ENCODE measurements around the gene BCL7B.
"Not testable (repeated sequence)": the region's sequence is repeated elsewhere in the genome, so short reads cannot be mapped to it uniquely, and the experiment has no call there.

BCL7B gene

GRCh38 chr7:73533742-73534141, 23.7 kb downstream of the BCL7B start:
- H3K9ac ChIP-seq (ENCODE audit: low read length) = no peak overlapping the region
- H3K36me3 ChIP-seq (replicated peaks; ENCODE audit: low read depth, low read length) = peaks cover 21% of the 10 kb centered on the region
- H2AFZ ChIP-seq (ENCODE audit: low read depth, low read length) = no peak overlapping the region
- no peaks in the 10 kb centered on the region for H4K20me1 ChIP-seq (ENCODE audit: insufficient read depth, low read length)
- no peak overlapping the region for H3K27ac ChIP-seq (ENCODE audit: low read length)
- no peaks in the 10 kb centered on the region for H3K79me2 ChIP-seq (ENCODE audit: low read length)
- H3K4me2 ChIP-seq (ENCODE audit: low read length) = no peak overlapping the region
- H3K4me1 ChIP-seq (ENCODE audit: low read length) = no peaks in the 10 kb centered on the region
- TF ChIP-seq CTCF (IDR thresholded peaks at IDR 0.05; ENCODE audit: low read depth, low read length) = no peak
- no peak for TF ChIP-seq EZH2phosphoT487 (IDR thresholded peaks at IDR 0.05; ENCODE audit: low read depth)
- no peaks in the 10 kb centered on the region for H3K27me3 ChIP-seq (ENCODE audit: low read depth, low read length)
- no peak overlapping the region for H3K4me3 ChIP-seq (ENCODE audit: low read length)
- H3K9me3 ChIP-seq (ENCODE audit: insufficient read depth, low read length) = no peaks in the 10 kb centered on the region

- TF ChIP-seq EZH2phosphoT487 (IDR thresholded peaks at IDR 0.05; ENCODE audit: low read depth) (no peak), CTCF (IDR thresholded peaks at IDR 0.05; ENCODE audit: low read depth, low read length) (no peak)
- no peak overlapping the region for H2AFZ ChIP-seq (ENCODE audit: low read depth, low read length)
- peaks cover 1% of the 10 kb centered on the region; the same call in 1 of the 2 replicates for H3K4me1 ChIP-seq (ENCODE audit: low read length)
- H3K36me3 ChIP-seq (replicated peaks; ENCODE audit: low read depth, low read length) = peaks cover 13% of the 10 kb centered on the region
- no peaks in the 10 kb centered on the region for H3K79me2 ChIP-seq (ENCODE audit: low read length)
- H3K9ac ChIP-seq (ENCODE audit: low read length) = no peak overlapping the region
- H3K4me3 ChIP-seq (ENCODE audit: low read length) = no peak overlapping the region
- no peaks in the 10 kb centered on the region for H3K9me3 ChIP-seq (ENCODE audit: insufficient read depth, low read length)
- H3K27me3 ChIP-seq (ENCODE audit: low read depth, low read length) = no peaks in the 10 kb centered on the region
- no peaks in the 10 kb centered on the region for H4K20me1 ChIP-seq (ENCODE audit: insufficient read depth, low read length)
- no peak overlapping the region for H3K4me2 ChIP-seq (ENCODE audit: low read length)
- no peak overlapping the region for H3K27ac ChIP-seq (ENCODE audit: low read length)
These were observed 25.3 kb downstream of the BCL7B start for GRCh38 chr7:73532224-73532623.

GRCh38 chr7:73530800-73531199, 26.7 kb downstream of the BCL7B start:
- Histone ChIP-seq H3K9me3 (ENCODE audit: insufficient read depth, low read length) (no peaks in the 10 kb centered on the region), H3K4me2 (ENCODE audit: low read length) (no peak overlapping the region), H4K20me1 (ENCODE audit: insufficient read depth, low read length) (no peaks in the 10 kb centered on the region), H3K27me3 (ENCODE audit: low read depth, low read length) (no peaks in the 10 kb centered on the region), H3K36me3 (replicated peaks; ENCODE audit: low read depth, low read length) (peaks cover 5% of the 10 kb centered on the region), H2AFZ (ENCODE audit: low read depth, low read length) (no peak overlapping the region), H3K4me3 (ENCODE audit: low read length) (no peak overlapping the region), H3K4me1 (ENCODE audit: low read length) (peaks cover 7% of the 10 kb centered on the region), H3K9ac (ENCODE audit: low read length) (no peak overlapping the region), H3K79me2 (ENCODE audit: low read length) (no peaks in the 10 kb centered on the region), H3K27ac (ENCODE audit: low read length) (no peak overlapping the region)
- TF ChIP-seq EZH2phosphoT487 (IDR thresholded peaks at IDR 0.05; ENCODE audit: low read depth) (no peak), CTCF (IDR thresholded peaks at IDR 0.05; ENCODE audit: low read depth, low read length) (no peak)

- no peak overlapping the region for H3K9ac ChIP-seq (ENCODE audit: low read length)
- peak overlapping the region; percentile 15; the same call in 1 of the 2 replicates for H3K27ac ChIP-seq (ENCODE audit: low read length)
- no peaks in the 10 kb centered on the region for H3K36me3 ChIP-seq (replicated peaks; ENCODE audit: low read depth, low read length)
- no peak overlapping the region for H2AFZ ChIP-seq (ENCODE audit: low read depth, low read length)
- H3K27me3 ChIP-seq (ENCODE audit: low read depth, low read length) = no peaks in the 10 kb centered on the region
- peaks cover 24% of the 10 kb centered on the region for H3K4me1 ChIP-seq (ENCODE audit: low read length)
- no peaks in the 10 kb centered on the region for H4K20me1 ChIP-seq (ENCODE audit: insufficient read depth, low read length)
- H3K4me2 ChIP-seq (ENCODE audit: low read length) = peak overlapping the region; percentile 4; the same call in 1 of the 2 replicates
- no peak for TF ChIP-seq EZH2phosphoT487 (IDR thresholded peaks at IDR 0.05; ENCODE audit: low read depth)
- no peak for TF ChIP-seq CTCF (IDR thresholded peaks at IDR 0.05; ENCODE audit: low read depth, low read length)
- peaks cover 4% of the 10 kb centered on the region; the same call in 1 of the 2 replicates for H3K79me2 ChIP-seq (ENCODE audit: low read length)
- no peak overlapping the region for H3K4me3 ChIP-seq (ENCODE audit: low read length)
- no peaks in the 10 kb centered on the region for H3K9me3 ChIP-seq (ENCODE audit: insufficient read depth, low read length)
These were observed 30.3 kb downstream of the BCL7B start for GRCh38 chr7:73526896-73527821.

- not testable (repeated sequence) for H3K4me3 ChIP-seq (ENCODE audit: low read length); H3K9me3 ChIP-seq (ENCODE audit: insufficient read depth, low read length); H3K9ac ChIP-seq (ENCODE audit: low read length); H2AFZ ChIP-seq (ENCODE audit: low read depth, low read length); H3K27me3 ChIP-seq (ENCODE audit: low read depth, low read length); H4K20me1 ChIP-seq (ENCODE audit: insufficient read depth, low read length); H3K36me3 ChIP-seq (replicated peaks; ENCODE audit: low read depth, low read length)
- peak overlapping the region; percentile 66; the same call in 1 of the 2 replicates for H3K27ac ChIP-seq (ENCODE audit: low read length)
- H3K79me2 ChIP-seq (ENCODE audit: low read length) = peaks cover 13% of the 10 kb centered on the region
- peak overlapping the region; percentile 70; the same call in 1 of the 2 replicates for H3K4me2 ChIP-seq (ENCODE audit: low read length)
- H3K4me1 ChIP-seq (ENCODE audit: low read length) = peaks cover 24% of the 10 kb centered on the region
These were observed 31.4 kb downstream of the BCL7B start for GRCh38 chr7:73526158-73526494.

Data from OCI-LY3 (cell line).